GM21526 (cell line): ENCODE measurements around the gene PIK3CD.

ENCODE experiments used
- ATAC-seq: cut with Tn5 transposase; IDR thresholded peaks from one replicate; pipeline ENCODE4 v1.9.1; 2021; ENCODE audit warnings: moderate library complexity; ENCODE audit not compliant: unreplicated experiment, low FRiP score

PIK3CD gene

GRCh38 chr1:9715536-9716226 is 64.2 kb downstream of the PIK3CD start:
- no peak for ATAC-seq

- ATAC-seq, result no peak
Observed at GRCh38 chr1:9716404-9717192, 65.1 kb downstream of the PIK3CD start.

GRCh38 chr1:9717193-9718005 is 65.9 kb downstream of the PIK3CD start:
- ATAC-seq, result peak; percentile 53

- ATAC-seq, result no peak
Observed at GRCh38 chr1:9718006-9718680, 66.6 kb downstream of the PIK3CD start.

GRCh38 chr1:9719978-9720722 is 68.6 kb downstream of the PIK3CD start:
- ATAC-seq, result no peak

GRCh38 chr1:9720785-9721605 is 69.5 kb downstream of the PIK3CD start:
- no peak for ATAC-seq

GRCh38 chr1:9721606-9722377 is 70.3 kb downstream of the PIK3CD start:
- ATAC-seq, result no peak

- ATAC-seq, result no peak
Observed at GRCh38 chr1:9722378-9722749, 70.8 kb downstream of the PIK3CD start.

GRCh38 chr1:9723068-9723805 is 71.7 kb downstream of the PIK3CD start:
- ATAC-seq, result no peak

- no peak for ATAC-seq
Observed at GRCh38 chr1:9723926-9724325, 72.4 kb downstream of the PIK3CD start.

- ATAC-seq, result no peak
Observed at GRCh38 chr1:9724706-9725476, 73.4 kb downstream of the PIK3CD start.

- no peak for ATAC-seq
Observed at GRCh38 chr1:9726406-9726805, 74.9 kb downstream of the PIK3CD start.

- no peak for ATAC-seq
Observed at GRCh38 chr1:9726905-9727595, 75.5 kb downstream of the PIK3CD start.

- no peak for ATAC-seq
Observed at GRCh38 chr1:9728451-9729295, 77.1 kb downstream of the PIK3CD start.

- ATAC-seq, result no peak
Observed at GRCh38 chr1:9729523-9729922, 78.0 kb downstream of the PIK3CD start.
